ENCODE measurements around the gene FMN1.

Gene FMN1

DNA sequence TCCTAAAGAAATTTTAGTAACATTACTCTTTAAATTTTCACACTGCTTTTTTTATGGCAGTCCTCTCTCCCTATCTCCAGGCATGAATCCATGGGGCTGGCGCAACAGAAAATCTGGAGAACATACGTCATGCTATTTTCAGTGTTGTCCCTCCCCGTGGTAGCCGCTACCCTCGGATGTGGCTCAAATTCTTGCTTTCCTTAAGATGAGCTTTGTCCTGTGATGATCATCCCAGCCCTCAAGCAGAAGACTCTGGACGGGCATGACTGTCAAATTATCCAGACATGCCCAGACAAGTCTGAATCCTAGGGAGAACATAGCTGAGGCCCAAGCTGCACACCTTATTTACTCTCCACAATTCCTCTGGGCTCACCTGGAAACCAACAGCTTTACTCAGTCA, 49.1 kb downstream of the FMN1 start:
- H3K27ac ChIP-seq (ENCODE audit: low read length), result no peak overlapping the region
- WGBS (ENCODE audit: insufficient coverage, insufficient read length), result no CpG with 5 or more reads among the region's 6 CpGs
- H3K36me3 ChIP-seq (ENCODE audit: control insufficient read depth, insufficient read depth, low read length), result no peaks in the 10 kb centered on the region
- no peak overlapping the region for H3K4me3 ChIP-seq (ENCODE audit: low read length)
- no peaks in the 10 kb centered on the region for H3K9me3 ChIP-seq (ENCODE audit: control insufficient read depth, insufficient read depth, low read length)
- no peaks in the 10 kb centered on the region for H3K27me3 ChIP-seq (ENCODE audit: control insufficient read depth, insufficient read depth, low read length)
- DNase-seq (ENCODE audit: low read depth, low spot score), result no peak
- no peaks in the 10 kb centered on the region for H3K4me1 ChIP-seq (ENCODE audit: control insufficient read depth, insufficient read depth, low read length)

DNA sequence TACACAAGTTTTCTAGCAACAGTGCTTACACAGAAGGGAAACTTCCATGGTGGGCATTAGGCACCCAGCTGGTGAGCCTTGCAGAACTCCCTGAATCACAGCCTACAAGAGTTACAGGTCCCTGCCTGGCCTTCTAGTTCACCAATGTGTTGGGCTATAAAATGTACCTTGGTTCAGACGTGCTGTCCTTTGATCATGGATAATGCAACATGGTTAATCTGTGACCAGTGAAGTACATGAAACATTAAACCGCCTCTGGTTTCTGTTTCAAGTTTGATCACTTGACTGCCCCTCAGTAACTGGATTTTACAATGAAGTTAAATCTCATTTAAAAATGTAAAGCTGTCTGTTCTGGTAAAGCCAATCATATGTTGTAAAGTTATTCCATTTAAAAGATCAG, 51.8 kb downstream of the FMN1 start:
- Histone ChIP-seq H3K27ac (ENCODE audit: low read length) (no peak overlapping the region), H3K4me1 (ENCODE audit: control insufficient read depth, insufficient read depth, low read length) (no peaks in the 10 kb centered on the region), H3K27me3 (ENCODE audit: control insufficient read depth, insufficient read depth, low read length) (no peaks in the 10 kb centered on the region), H3K9me3 (ENCODE audit: control insufficient read depth, insufficient read depth, low read length) (no peaks in the 10 kb centered on the region), H3K36me3 (ENCODE audit: control insufficient read depth, insufficient read depth, low read length) (no peaks in the 10 kb centered on the region), H3K4me3 (ENCODE audit: low read length) (no peak overlapping the region)
- no CpG with 5 or more reads among the region's 2 CpGs for WGBS (ENCODE audit: insufficient coverage, insufficient read length)
- no peak for DNase-seq (ENCODE audit: low read depth, low spot score)

DNA sequence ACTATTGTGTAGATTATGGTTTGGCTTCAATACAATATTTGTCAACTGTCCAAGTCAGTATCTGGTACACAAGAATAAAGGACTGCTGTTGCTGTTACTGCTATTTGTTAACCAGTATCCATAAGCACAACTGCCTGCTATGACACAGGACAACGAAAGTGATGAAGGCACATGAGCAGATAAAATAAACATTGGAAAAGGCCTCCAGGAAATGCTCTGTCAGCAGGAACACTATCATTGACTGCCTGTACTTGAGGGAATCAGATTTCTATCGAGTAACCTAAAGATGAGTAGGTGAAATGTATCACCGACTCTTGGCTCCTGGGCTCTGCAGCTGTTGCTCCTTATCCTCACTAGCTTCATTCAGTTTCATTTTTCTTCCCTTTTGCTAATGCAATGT, 56.5 kb downstream of the FMN1 start:
- Histone ChIP-seq H3K36me3 (ENCODE audit: control insufficient read depth, insufficient read depth, low read length) (no peaks in the 10 kb centered on the region), H3K27me3 (ENCODE audit: control insufficient read depth, insufficient read depth, low read length) (no peaks in the 10 kb centered on the region), H3K9me3 (ENCODE audit: control insufficient read depth, insufficient read depth, low read length) (no peaks in the 10 kb centered on the region), H3K4me3 (ENCODE audit: low read length) (no peak overlapping the region), H3K27ac (ENCODE audit: low read length) (no peak overlapping the region), H3K4me1 (ENCODE audit: control insufficient read depth, insufficient read depth, low read length) (no peaks in the 10 kb centered on the region)
- WGBS (ENCODE audit: insufficient coverage, insufficient read length), result no CpG with 5 or more reads among the region's 3 CpGs
- DNase-seq (ENCODE audit: low read depth, low spot score), result no peak

DNA sequence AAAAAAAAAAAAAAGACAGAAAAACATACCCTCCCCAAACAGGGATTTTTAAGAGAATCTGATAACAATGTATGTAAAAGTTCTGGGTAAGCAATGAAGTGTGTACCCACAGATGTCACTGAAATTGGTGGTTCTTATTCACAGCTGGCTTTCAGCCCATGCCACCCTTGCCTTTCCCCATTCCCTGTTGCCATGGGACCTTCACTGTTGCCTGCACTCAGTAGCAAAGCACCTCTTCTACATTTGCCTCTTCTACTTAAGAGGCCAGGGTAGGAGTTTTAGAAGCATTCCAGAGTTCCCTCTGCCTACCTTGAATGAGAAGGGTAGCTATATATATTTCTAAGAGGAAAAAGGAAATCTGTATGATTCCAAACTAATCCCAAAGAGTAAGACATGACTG, 57.4 kb downstream of the FMN1 start:
- Histone ChIP-seq H3K4me3 (ENCODE audit: low read length) (no peak overlapping the region), H3K27me3 (ENCODE audit: control insufficient read depth, insufficient read depth, low read length) (no peaks in the 10 kb centered on the region), H3K4me1 (ENCODE audit: control insufficient read depth, insufficient read depth, low read length) (no peaks in the 10 kb centered on the region), H3K36me3 (ENCODE audit: control insufficient read depth, insufficient read depth, low read length) (no peaks in the 10 kb centered on the region), H3K9me3 (ENCODE audit: control insufficient read depth, insufficient read depth, low read length) (no peaks in the 10 kb centered on the region), H3K27ac (ENCODE audit: low read length) (no peak overlapping the region)
- no peak for DNase-seq (ENCODE audit: low read depth, low spot score)

DNA sequence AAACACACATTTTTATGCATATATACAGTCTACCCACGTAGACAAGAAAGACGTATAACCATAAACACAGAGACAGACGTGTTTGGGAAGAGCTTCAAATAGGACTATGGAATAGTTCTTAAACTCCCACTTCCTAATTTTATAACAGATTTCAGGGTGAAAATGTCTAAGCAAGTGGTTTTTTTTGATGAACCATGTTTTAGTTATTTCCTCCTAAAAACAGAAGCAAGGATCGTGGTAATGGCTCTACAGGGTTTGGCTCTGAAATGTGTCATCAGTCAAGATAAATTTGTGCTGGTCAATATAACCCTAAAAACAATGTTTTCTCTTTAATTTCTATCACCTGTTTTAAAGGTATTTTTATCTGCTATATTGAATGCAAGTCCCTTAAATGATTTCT, 58.2 kb downstream of the FMN1 start:
- no peaks in the 10 kb centered on the region for H3K27me3 ChIP-seq (ENCODE audit: control insufficient read depth, insufficient read depth, low read length)
- H3K27ac ChIP-seq (ENCODE audit: low read length), result no peak overlapping the region
- no peak for DNase-seq (ENCODE audit: low read depth, low spot score)
- no peak overlapping the region for H3K4me3 ChIP-seq (ENCODE audit: low read length)
- no peaks in the 10 kb centered on the region for H3K4me1 ChIP-seq (ENCODE audit: control insufficient read depth, insufficient read depth, low read length)
- WGBS (ENCODE audit: insufficient coverage, insufficient read length), result no CpG with 5 or more reads among the region's 4 CpGs
- no peaks in the 10 kb centered on the region for H3K36me3 ChIP-seq (ENCODE audit: control insufficient read depth, insufficient read depth, low read length)
- H3K9me3 ChIP-seq (ENCODE audit: control insufficient read depth, insufficient read depth, low read length), result no peaks in the 10 kb centered on the region

DNA sequence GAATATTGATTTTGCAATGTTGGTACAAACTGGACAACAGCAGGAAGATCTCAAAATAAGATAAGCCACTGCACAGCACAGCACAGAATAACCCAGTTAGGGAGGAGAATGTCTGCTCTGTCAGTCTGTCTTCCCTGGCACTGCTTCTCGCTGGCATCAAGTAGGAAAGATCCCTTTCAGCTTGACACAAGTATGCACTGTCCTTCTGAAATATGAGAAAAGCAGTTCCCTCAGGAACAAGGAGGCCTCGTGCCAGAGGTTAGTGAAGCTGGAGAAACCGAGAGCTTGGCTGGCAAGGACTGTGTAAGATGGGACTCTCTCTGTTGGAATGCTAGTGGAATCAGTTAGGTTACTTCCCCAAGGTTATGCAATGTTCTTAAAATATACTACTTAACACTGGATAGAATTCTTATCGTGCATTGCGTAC, 59.1 kb downstream of the FMN1 start:
- Histone ChIP-seq H3K9me3 (ENCODE audit: control insufficient read depth, insufficient read depth, low read length) (no peaks in the 10 kb centered on the region), H3K4me3 (ENCODE audit: low read length) (no peak overlapping the region), H3K27me3 (ENCODE audit: control insufficient read depth, insufficient read depth, low read length) (no peaks in the 10 kb centered on the region), H3K27ac (ENCODE audit: low read length) (no peak overlapping the region), H3K36me3 (ENCODE audit: control insufficient read depth, insufficient read depth, low read length) (no peaks in the 10 kb centered on the region), H3K4me1 (ENCODE audit: control insufficient read depth, insufficient read depth, low read length) (no peaks in the 10 kb centered on the region)
- no CpG with 5 or more reads among the region's 5 CpGs for WGBS (ENCODE audit: insufficient coverage, insufficient read length)
- no peak for DNase-seq (ENCODE audit: low read depth, low spot score)

DNA sequence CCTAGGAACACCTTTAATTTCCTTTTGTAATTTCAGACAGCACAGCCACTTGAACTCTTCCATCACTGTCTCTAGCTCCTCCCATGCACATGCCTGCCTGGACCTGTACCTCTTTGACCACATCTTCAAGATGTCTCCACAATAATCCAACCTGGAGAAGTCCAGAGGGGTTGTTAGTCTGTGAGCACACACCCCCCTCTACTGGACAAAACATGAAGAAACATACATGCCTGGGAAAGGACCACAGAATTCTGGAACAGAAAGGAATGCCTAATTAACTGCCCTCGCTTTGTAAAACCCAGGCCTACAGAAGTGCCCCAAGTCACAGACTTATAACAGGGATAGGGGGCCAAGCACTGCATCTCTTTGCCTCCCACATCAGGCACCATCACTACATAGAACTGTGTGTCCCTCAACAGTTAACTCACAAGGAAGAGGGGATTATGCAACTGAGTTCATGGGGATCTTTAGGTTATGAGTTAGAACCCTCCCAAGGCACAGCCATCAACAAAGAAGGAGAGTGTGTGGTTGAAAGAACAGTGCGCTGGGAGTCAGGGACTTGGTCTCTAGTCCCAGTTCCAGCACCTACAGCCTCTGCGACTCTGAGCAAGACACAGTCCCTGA, 61.7 kb downstream of the FMN1 start:
- Histone ChIP-seq H3K4me1 (ENCODE audit: control insufficient read depth, insufficient read depth, low read length) (no peaks in the 10 kb centered on the region), H3K27ac (ENCODE audit: low read length) (no peak overlapping the region), H3K27me3 (ENCODE audit: control insufficient read depth, insufficient read depth, low read length) (no peaks in the 10 kb centered on the region), H3K4me3 (ENCODE audit: low read length) (no peak overlapping the region), H3K9me3 (ENCODE audit: control insufficient read depth, insufficient read depth, low read length) (no peaks in the 10 kb centered on the region; the same call in 1 of the 2 replicates), H3K36me3 (ENCODE audit: control insufficient read depth, insufficient read depth, low read length) (no peaks in the 10 kb centered on the region)
- no CpG with 5 or more reads among the region's 3 CpGs for WGBS (ENCODE audit: insufficient coverage, insufficient read length)
- DNase-seq (ENCODE audit: low read depth, low spot score), result peak; percentile 60

DNA sequence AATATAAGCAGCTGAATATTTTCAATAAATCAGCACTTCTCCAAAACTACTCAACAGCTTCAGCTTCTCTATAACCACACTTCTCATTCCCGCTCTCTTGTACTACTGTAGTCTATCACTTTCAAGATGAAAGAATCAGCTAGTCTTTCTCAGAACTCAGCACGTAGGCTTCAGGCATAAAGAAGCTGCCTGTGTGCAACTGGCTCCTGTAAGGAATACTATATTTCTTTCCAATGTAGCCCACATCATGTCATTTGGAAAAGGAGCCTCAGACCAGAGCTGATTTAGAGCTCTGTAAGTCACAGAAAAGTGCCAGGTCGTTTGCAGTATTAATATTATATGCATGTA, 62.3 kb downstream of the FMN1 start:
- no peaks in the 10 kb centered on the region; the same call in 1 of the 2 replicates for H3K9me3 ChIP-seq (ENCODE audit: control insufficient read depth, insufficient read depth, low read length)
- H3K4me1 ChIP-seq (ENCODE audit: control insufficient read depth, insufficient read depth, low read length), result no peaks in the 10 kb centered on the region
- 100% methylated on average over 1 of the region's 3 CpGs for WGBS (ENCODE audit: insufficient coverage, insufficient read length)
- no peak overlapping the region for H3K27ac ChIP-seq (ENCODE audit: low read length)
- H3K36me3 ChIP-seq (ENCODE audit: control insufficient read depth, insufficient read depth, low read length), result no peaks in the 10 kb centered on the region
- H3K4me3 ChIP-seq (ENCODE audit: low read length), result no peak overlapping the region
- DNase-seq (ENCODE audit: low read depth, low spot score), result no peak
- no peaks in the 10 kb centered on the region for H3K27me3 ChIP-seq (ENCODE audit: control insufficient read depth, insufficient read depth, low read length)

DNA sequence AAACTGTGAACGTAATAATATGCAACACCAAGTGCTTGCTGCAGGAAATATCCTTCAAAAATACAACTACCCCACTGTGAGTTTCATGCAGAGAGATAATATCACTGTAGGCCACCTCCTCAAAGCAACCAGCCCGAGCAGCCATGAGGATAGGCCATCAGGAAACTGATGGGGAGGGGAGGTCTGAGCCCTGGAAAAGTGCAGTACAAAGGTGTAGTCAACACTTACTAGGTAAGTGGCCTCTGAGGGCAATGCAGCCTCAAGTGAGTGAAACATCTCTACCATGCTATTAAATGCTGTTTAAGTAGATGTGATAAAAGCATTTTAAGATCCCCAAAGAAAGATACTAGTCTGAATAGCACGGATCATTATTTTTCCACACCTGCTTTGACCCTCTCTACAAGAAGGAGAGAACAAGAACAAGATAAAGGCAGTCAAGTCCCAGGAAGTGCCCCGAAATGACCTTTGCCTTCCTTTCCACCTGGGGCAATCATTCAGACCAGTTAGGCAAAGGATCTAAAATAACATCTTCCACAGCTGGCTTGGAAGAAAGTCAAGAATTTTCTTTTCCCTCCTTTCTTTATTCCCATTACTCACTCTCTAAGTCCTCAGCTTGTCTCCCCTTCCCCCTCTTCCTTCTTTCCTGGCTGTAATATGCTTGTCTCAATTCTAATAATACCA, 62.8 kb downstream of the FMN1 start:
- H3K9me3 ChIP-seq (ENCODE audit: control insufficient read depth, insufficient read depth, low read length), result no peaks in the 10 kb centered on the region; the same call in 1 of the 2 replicates
- DNase-seq (ENCODE audit: low read depth, low spot score), result no peak
- H3K36me3 ChIP-seq (ENCODE audit: control insufficient read depth, insufficient read depth, low read length), result no peaks in the 10 kb centered on the region
- no peak overlapping the region for H3K4me3 ChIP-seq (ENCODE audit: low read length)
- no peaks in the 10 kb centered on the region for H3K27me3 ChIP-seq (ENCODE audit: control insufficient read depth, insufficient read depth, low read length)
- no peaks in the 10 kb centered on the region for H3K4me1 ChIP-seq (ENCODE audit: control insufficient read depth, insufficient read depth, low read length)
- WGBS (ENCODE audit: insufficient coverage, insufficient read length), result no CpG with 5 or more reads among the region's 4 CpGs
- H3K27ac ChIP-seq (ENCODE audit: low read length), result no peak overlapping the region

DNA sequence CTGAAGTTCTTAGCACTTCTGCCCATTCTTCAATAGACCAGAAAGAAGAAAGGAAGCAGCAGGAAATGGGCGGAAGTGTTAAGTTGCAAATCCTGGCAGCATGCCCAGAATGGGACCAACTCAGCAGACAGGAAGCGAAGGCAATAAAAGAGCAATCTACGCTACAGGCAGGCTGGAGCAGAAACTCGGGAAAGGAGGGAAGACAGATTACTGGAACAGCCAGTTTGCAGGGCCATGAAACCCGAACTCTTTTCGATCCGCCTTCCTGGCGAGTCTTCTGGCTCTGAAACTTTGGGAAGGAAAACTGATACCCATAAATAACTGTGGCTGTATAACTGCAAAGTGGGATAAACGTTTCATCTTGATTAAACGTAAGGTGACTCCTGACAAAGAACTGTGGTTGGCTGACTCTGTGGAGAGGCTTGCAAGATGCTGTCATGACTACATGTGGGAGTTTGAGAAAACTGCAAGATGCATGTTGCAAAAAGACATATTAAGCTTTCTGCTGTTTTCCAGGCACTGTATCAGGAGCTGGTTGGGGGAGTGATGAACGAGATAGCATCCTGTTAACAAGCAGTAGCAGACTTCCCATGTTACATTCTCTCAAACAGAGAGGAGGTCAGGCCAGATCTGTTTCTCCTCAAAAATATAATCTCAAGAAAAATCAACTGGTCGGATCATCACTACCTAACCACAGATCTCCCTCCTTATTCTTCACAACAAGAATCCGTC, 67.8 kb downstream of the FMN1 start:
- DNase-seq (ENCODE audit: low read depth, low spot score), result no peak
- no peaks in the 10 kb centered on the region; the same call in 1 of the 2 replicates for H3K9me3 ChIP-seq (ENCODE audit: control insufficient read depth, insufficient read depth, low read length)
- H3K27ac ChIP-seq (ENCODE audit: low read length), result no peak overlapping the region
- no peaks in the 10 kb centered on the region for H3K36me3 ChIP-seq (ENCODE audit: control insufficient read depth, insufficient read depth, low read length)
- no CpG with 5 or more reads among the region's 13 CpGs for WGBS (ENCODE audit: insufficient coverage, insufficient read length)
- H3K4me3 ChIP-seq (ENCODE audit: low read length), result no peak overlapping the region
- no peaks in the 10 kb centered on the region for H3K4me1 ChIP-seq (ENCODE audit: control insufficient read depth, insufficient read depth, low read length)
- no peaks in the 10 kb centered on the region for H3K27me3 ChIP-seq (ENCODE audit: control insufficient read depth, insufficient read depth, low read length)
